ENCODE data around the gene HAND1. TPM values are rescaled to one million over a fixed set of nuclear protein-coding genes. Genes with fewer than 3 reads are reported as not detected.

HAND1 gene
- total and polyA plus RNA-seq, 12 donors: 0.94 to 6.8 (median 2.4) TPM; not detected in 5

- DNase-seq: no peak
- Histone ChIP-seq H3K4me3 (no peak overlapping the region), H3K36me3 (replicated peaks in 1 of 2) (no peaks in the 10 kb centered on the region), H3K9me3 (replicated peaks in 1 of 3) (no peaks in the 10 kb centered on the region), H3K27me3 (peaks cover 96% of the 10 kb centered on the region), H3K27ac (no peak overlapping the region), H3K4me1 (replicated peaks in 1 of 2) (peaks cover 0 to 26% of the 10 kb centered on the region in 2 donors)
- intact Hi-C loops (cut with DNase I): no loop called here
- WGBS, 4 donors: 4 to 13% (median 7%) methylated on average over 11 to 27 of the region's 27 CpGs
- TF ChIP-seq POLR2A (IDR thresholded peaks at IDR 0.05) (no peak), CTCF (IDR thresholded peaks at IDR 0.05) (no peak)
Measured at GRCh38 chr5:154478752-154479159, 729 bp upstream of the HAND1 start.

- TF ChIP-seq CTCF (IDR thresholded peaks at IDR 0.05) (no peak), POLR2A (IDR thresholded peaks at IDR 0.05) (peak in 1 of 2 donors; percentile 43)
- H3K36me3 ChIP-seq (replicated peaks in 1 of 2): no peaks in the 10 kb centered on the region
- peaks cover 0 to 23% of the 10 kb centered on the region in 2 donors for H3K4me1 ChIP-seq (replicated peaks in 1 of 2)
- peak overlapping the region in 1 of 5 donors; percentile 54 for H3K27ac ChIP-seq
- peaks cover 95% of the 10 kb centered on the region for H3K27me3 ChIP-seq
- intact Hi-C loops (cut with DNase I): no loop called here
- peak in 2 of 7 donors; percentile 14 to 23 for DNase-seq
- no peaks in the 10 kb centered on the region for H3K9me3 ChIP-seq (replicated peaks in 1 of 3)
- H3K4me3 ChIP-seq: peak overlapping the region in 1 of 4 donors; percentile 29
- 2 to 4% (median 2%) methylated on average over 13 to 68 of the region's 68 CpGs for WGBS, 4 donors
Measured at GRCh38 chr5:154477382-154478223, 424 bp downstream of the HAND1 start.

- Histone ChIP-seq H3K27ac (no peak overlapping the region), H3K27me3 (peaks cover 95% of the 10 kb centered on the region), H3K4me3 (no peak overlapping the region), H3K36me3 (replicated peaks in 1 of 2) (no peaks in the 10 kb centered on the region), H3K9me3 (replicated peaks in 1 of 3) (no peaks in the 10 kb centered on the region), H3K4me1 (replicated peaks in 1 of 2) (peaks cover 0 to 21% of the 10 kb centered on the region in 2 donors)
- DNase-seq: no peak
- TF ChIP-seq POLR2A (IDR thresholded peaks at IDR 0.05): no peak
- no peak for TF ChIP-seq CTCF (IDR thresholded peaks at IDR 0.05)
- intact Hi-C loops (cut with DNase I): no loop called here
- 7 to 10% (median 8%) methylated on average over 16 to 38 of the region's 38 CpGs for WGBS, 4 donors
Measured at GRCh38 chr5:154476354-154477205, 1.4 kb downstream of the HAND1 start.

Data from adrenal gland (tissue), 12 donors.